Stimulated activated CD8-positive, alpha-beta memory T cell treated with anti-CD3 and anti-CD28 coated beads, Interleukin-15, amount 100 ng/mL, for 4 hours (primary cell): ENCODE measurements around the gene UNC5C.

Experiments
- DNase-seq, 2 donors: peaks; one replicate each; pipeline ENCODE4 v3.0.0-alpha.2; 2020; ENCODE audit warnings: low read depth in 2 of 2

Gene UNC5C

GRCh38 chr4:95466791-95467190 is 82.0 kb downstream of the UNC5C start:
- no peak for DNase-seq

GRCh38 chr4:95465010-95465409 is 83.8 kb downstream of the UNC5C start:
- no peak for DNase-seq

- no peak for DNase-seq
Measured at GRCh38 chr4:95462921-95463320, 85.9 kb downstream of the UNC5C start.

DNA sequence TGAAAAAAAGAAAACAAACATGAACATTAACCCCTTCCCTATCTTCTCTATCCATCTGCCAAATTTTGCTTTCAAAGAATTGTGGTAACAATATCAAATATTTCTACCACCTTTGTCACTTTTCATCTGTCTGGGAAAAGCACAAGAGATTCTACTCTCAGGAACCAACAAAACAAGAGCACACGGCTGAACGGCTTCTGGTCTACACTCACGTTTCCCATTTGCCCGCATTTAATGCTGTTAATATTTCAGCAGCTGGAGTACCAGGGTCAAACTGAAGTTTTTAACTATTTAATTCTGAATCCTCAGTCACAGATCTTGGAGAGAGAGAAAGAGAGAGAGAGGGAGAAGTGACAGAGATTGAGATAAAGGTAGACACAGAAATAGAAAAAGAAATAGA is 91.4 kb downstream of the UNC5C start:
- DNase-seq = no peak

- DNase-seq = no peak
Measured at GRCh38 chr4:95450294-95450693, 98.5 kb downstream of the UNC5C start.

DNA sequence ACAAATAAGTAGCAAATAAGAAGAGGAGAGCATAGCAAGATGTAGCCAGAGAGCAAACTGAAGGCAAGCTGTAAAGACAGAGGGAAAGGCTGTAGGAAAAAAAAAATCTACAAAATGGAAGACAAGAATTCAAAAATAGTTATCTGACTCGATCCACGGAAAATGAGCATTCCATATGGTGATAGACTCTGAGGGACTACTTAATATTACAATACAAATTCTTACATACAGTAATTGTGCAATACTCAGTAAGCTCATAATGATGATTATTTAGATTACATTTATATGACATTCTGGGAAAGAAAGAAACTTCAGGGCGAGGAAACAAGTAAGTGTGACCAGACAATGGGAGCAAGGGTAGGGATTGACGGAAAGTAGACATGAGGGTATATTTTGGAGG is 102.6 kb downstream of the UNC5C start:
- DNase-seq = no peak

DNA sequence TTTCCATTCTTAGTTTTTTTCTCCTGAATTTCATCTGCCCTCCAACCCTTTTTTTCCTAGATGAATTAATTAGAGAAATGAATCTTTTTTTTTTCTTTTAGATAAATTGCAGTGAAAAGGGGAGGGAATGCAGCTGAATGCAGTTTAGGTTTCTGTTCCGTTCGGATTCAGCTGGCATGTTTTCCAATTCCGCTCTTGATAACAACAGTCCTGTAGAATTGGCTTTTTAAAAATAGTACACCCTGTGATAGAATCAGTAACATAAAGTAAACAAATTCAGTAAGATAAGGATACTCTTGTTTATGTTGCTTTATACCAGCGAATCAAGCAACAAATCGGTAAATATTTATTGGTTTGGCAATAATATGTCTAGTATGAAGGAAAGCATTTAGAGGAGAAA is 103.5 kb downstream of the UNC5C start:
- DNase-seq = no peak

DNA sequence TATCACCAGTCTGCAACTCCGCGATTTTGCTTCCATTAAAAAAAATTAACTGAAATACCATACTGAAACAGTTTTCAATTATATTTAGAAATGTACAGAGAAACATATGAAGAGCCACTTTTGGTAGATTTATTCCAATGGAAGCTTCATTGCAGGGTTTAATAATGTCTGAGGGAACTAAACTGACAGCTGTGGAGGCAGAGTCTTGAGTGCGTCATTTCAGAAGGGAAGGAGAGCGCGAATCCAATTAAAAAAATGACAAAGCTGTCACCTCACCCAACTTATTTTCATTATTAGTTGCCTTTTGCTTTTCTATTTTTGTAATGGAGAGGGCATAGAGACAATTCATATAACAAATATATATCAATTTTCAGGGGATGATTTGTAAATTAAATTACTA is 104.0 kb downstream of the UNC5C start:
- DNase-seq = no peak

- DNase-seq = no peak
Measured at GRCh38 chr4:95439896-95440295, 108.9 kb downstream of the UNC5C start.

DNA sequence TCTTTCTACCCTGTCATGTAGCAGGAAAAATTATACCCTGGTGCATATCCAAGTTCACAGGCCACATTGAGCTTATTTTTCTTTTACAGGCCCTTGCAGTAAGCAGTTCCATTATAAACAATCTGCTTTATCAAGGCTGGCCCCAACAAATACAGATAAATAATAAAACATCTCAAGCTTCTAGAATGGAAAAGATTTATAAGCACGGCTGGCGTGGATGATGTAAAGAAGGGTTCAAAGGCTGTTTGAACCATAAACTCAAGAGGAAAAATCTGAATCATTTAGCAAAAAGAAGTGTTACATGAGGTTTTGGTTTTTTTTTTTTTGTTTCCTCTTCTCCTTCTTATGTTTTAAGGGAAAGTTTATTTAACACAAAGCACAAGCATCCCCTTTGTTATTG is 109.7 kb downstream of the UNC5C start:
- no peak for DNase-seq

- DNase-seq = no peak
Measured at GRCh38 chr4:95432466-95432865, 116.3 kb downstream of the UNC5C start.

DNA sequence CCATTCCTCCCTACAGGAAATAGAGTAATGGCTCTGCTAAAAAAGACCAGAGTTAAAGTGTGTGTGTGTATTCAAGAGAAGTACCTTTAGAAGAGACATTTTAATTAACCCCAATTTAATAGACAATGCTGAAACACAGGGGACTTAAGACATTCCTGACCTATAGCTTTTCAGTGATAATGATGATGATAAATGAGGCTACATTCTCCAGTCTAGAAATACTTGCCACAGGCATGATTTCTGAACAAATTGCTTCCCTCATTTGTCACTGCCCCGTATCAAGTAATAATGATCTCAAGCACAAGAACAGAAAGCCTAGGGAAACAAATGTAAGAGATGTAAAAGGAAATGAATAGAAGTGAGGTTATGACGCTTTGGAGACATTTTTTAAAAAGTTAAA is 117.1 kb downstream of the UNC5C start:
- DNase-seq = no peak

DNA sequence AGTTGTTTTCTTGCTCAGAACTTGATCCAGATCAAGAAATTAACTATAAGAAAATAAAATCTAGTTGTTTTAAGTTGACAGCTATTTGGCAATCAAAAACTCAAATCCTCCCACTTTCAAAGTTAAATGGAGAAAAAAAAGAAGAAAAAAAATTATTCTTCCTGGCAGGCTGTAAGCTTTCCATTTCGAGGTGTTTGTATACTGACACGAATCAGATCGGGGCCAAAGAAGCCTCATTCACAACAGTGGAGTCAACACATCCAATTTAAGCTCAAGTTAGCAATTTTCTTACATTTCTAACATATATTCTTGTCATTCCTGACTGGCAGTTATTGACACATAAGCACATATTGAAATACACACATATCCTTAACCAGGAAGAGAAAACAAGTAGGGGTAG is 119.4 kb downstream of the UNC5C start:
- DNase-seq = no peak

- no peak for DNase-seq
Measured at GRCh38 chr4:95428291-95429070, 120.3 kb downstream of the UNC5C start.

GRCh38 chr4:95426455-95426854 is 122.3 kb downstream of the UNC5C start:
- DNase-seq = no peak

DNA sequence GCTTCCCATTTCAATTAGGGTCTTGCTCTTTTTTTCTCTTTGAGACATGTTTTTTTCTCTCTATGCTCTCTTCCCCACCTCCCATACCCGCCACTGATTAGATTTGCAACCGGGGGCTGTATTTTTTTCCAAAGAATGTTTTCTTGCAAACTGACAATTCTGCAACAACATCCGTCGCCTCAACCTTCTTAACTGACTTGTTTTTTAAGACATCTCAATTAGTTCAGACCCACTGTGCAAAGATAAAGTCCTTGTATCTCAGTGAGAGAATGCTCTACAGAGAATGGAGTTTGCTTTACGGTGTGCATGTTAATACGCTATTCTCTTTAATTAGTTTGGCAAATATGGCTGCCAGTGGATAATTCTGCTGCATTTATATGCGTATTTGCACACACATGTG is 126.3 kb downstream of the UNC5C start:
- no peak for DNase-seq

GRCh38 chr4:95421869-95422268 is 126.9 kb downstream of the UNC5C start:
- DNase-seq = no peak

- no peak for DNase-seq
Measured at GRCh38 chr4:95417531-95417930, 131.2 kb downstream of the UNC5C start.

- DNase-seq = no peak
Measured at GRCh38 chr4:95415346-95415771, 133.4 kb downstream of the UNC5C start.

GRCh38 chr4:95411371-95412088 is 137.2 kb downstream of the UNC5C start:
- no peak for DNase-seq

DNA sequence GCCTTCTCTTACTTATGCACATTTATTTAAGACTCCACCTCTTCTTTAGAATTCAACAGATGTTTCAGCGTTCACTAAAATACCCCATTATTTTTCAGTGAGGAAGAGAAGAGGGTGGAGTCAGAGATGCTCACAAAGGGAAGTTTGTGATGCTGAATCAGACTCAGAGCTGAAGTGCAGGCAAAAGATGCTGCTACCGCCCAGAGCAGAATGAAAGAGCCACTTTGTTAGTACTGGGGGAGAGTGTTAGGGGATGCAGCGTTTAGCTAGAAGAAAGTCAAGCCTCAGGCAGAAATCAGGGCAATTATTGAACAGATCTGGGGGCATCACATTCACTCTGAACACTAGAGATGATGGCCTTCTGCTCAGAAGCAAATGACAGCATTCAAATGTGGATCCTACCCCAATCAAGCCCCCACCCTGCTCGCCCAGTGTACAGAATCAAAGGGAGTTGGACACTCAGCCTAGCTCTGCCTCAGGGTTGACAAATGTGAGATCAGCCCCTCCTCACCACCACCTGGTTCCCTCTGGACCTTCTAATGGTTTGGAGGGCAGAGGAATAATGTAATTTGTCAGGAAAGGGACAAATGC is 138.3 kb downstream of the UNC5C start:
- no peak for DNase-seq

DNA sequence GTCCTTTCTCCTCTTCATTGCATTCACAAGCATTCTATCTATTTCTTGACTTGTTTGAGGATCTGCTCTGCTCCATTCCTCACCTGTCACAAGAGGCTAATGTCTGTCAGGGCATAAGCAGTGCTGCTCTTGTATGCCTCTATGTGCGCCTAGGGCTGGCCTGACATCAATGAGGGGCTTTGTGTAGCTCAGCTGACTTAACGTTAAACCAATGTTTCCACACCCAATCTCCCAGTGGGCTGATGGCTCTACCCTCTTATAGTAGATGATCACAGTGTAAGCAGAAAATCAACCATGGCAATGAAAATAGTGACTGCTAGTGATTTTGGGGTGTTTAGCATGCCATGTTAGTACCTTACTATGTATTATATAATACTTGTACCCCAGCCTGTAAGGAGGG is 139.0 kb downstream of the UNC5C start:
- DNase-seq = no peak

- DNase-seq = no peak
Measured at GRCh38 chr4:95409127-95409526, 139.6 kb downstream of the UNC5C start.
